Peyer's patch (tissue), 4 donors: Measurements from ENCODE around the gene HEATR9.

Source experiments
- POLR2A ChIP-seq, 2 donors: fragments of 450-650 bp; IDR thresholded peaks; one replicate each; pipeline ENCODE4 v1.5.1; 2017; ENCODE audit warnings: antibody characterized with exemption in 2 of 2, mild to moderate bottlenecking in 2 of 2, moderate library complexity in 2 of 2
- TF ChIP-seq, protein P1 (sequence below), 6 experiments: fragments of 450-650 bp in 4 of 6; fragments of 200-600 bp in 2 of 6; sonication (generic) in 1 of 6; IDR thresholded peaks; one replicate each; pipeline ENCODE4 v1.5.1; 2017 to 2019; ENCODE audit warnings: antibody characterized with exemption in 6 of 6, mild to moderate bottlenecking in 3 of 6, moderate library complexity in 1 of 6

DNA sequence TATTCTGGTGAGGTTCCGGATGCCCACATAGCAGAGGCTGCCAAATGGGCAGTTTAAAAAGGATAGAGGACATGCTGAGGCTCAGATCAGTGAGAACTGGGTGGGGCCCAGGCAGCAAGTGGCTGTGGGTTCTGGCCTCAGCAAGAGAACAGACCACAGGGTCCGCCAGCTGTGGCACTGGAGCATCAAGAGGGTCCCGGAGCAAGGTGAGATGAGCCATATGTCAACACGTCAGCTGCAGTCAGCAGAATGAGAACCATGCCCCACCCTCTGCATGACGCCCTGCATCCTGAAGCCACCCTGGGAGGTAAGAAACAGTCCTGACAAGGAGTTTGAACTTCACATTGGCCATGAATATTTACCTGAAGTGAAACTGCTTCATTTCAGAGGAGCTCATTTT lies 31.6 kb upstream of the HEATR9 start:
- TF ChIP-seq POLR2A (IDR thresholded peaks at IDR 0.05): no peak
- TF ChIP-seq, protein P1, sequence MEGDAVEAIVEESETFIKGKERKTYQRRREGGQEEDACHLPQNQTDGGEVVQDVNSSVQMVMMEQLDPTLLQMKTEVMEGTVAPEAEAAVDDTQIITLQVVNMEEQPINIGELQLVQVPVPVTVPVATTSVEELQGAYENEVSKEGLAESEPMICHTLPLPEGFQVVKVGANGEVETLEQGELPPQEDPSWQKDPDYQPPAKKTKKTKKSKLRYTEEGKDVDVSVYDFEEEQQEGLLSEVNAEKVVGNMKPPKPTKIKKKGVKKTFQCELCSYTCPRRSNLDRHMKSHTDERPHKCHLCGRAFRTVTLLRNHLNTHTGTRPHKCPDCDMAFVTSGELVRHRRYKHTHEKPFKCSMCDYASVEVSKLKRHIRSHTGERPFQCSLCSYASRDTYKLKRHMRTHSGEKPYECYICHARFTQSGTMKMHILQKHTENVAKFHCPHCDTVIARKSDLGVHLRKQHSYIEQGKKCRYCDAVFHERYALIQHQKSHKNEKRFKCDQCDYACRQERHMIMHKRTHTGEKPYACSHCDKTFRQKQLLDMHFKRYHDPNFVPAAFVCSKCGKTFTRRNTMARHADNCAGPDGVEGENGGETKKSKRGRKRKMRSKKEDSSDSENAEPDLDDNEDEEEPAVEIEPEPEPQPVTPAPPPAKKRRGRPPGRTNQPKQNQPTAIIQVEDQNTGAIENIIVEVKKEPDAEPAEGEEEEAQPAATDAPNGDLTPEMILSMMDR (IDR thresholded peaks at IDR 0.05): no peak
